Endodermal cell (in vitro differentiated cells): ENCODE data around the gene SOX11. TPM values are rescaled to one million over a fixed set of nuclear protein-coding genes. Genes with fewer than 3 reads are reported as not detected.

Experiments
- DNase-seq: peaks from one replicate; pipeline ENCODE4 v3.0.0-alpha.2; 2017
- H3K27ac ChIP-seq: 2 replicates; pipeline ENCODE4 v1.5.1; 2013; ENCODE audit warnings: mild to moderate bottlenecking, low read depth, low read length, moderate library complexity
- H3K27me3 ChIP-seq: 2 replicates; pipeline ENCODE4 v1.6.1; 2013; ENCODE audit warnings: mild to moderate bottlenecking, low read length, moderate library complexity; ENCODE audit not compliant: insufficient read depth, control insufficient read depth, poor library complexity, severe bottlenecking
- H3K36me3 ChIP-seq: 2 replicates; pipeline ENCODE4 v1.7.0; 2013; ENCODE audit warnings: mild to moderate bottlenecking, low read length, moderate library complexity; ENCODE audit not compliant: control insufficient read depth, insufficient read depth
- H3K4me1 ChIP-seq: one replicate; pipeline ENCODE4 v1.7.0; 2013; ENCODE audit warnings: low read length; ENCODE audit not compliant: control insufficient read depth, insufficient read depth
- H3K4me3 ChIP-seq: 2 replicates; pipeline ENCODE4 v1.5.1; 2013; ENCODE audit warnings: mild to moderate bottlenecking, low read length, moderate library complexity
- H3K9ac ChIP-seq: 2 replicates; pipeline ENCODE4 v1.6.1; 2013; ENCODE audit warnings: mild to moderate bottlenecking, low read length, moderate library complexity; ENCODE audit not compliant: poor library complexity, severe bottlenecking; ENCODE audit errors: extremely low read depth
- H3K9me3 ChIP-seq: 2 replicates; pipeline ENCODE4 v1.6.1; 2013; ENCODE audit warnings: mild to moderate bottlenecking, low read length, moderate library complexity; ENCODE audit not compliant: control insufficient read depth
- H3K27ac Mint-ChIP-seq: 2 replicates; pipeline ENCODE4 v1.8.0; 2020; ENCODE audit warnings: mixed read lengths
- H3K27me3 Mint-ChIP-seq: 2 replicates; pipeline ENCODE4 v1.8.0; 2021; ENCODE audit warnings: mild to moderate bottlenecking, mixed read lengths; ENCODE audit not compliant: insufficient read depth
- H3K36me3 Mint-ChIP-seq: 2 replicates; pipeline ENCODE4 v1.8.0; 2020; ENCODE audit warnings: low read depth, mixed read lengths
- H3K4me1 Mint-ChIP-seq: 2 replicates; pipeline ENCODE4 v1.8.0; 2020; ENCODE audit warnings: mixed read lengths
- H3K4me3 Mint-ChIP-seq: 2 replicates; pipeline ENCODE4 v1.8.0; 2020; ENCODE audit warnings: mild to moderate bottlenecking, moderate library complexity, mixed read lengths
- H3K9me3 Mint-ChIP-seq: 2 replicates; pipeline ENCODE4 v1.8.0; 2020; ENCODE audit warnings: mild to moderate bottlenecking, mixed read lengths
- CTCF ChIP-seq: fragments of 200-600 bp; sonication (generic); conservative IDR thresholded peaks from 2 replicates; pipeline ENCODE4 v1.5.0; 2021; ENCODE audit warnings: antibody characterized with exemption, mild to moderate bottlenecking
- WGBS, 2 experiments: methylation state at CpG; one replicate each; pipeline versions ENCODE4 v1.1.5 to v1.1.7; 2013; ENCODE audit warnings: missing lambda C conversion rate in 2 of 2, mixed read lengths in 1 of 2; ENCODE audit not compliant: insufficient coverage in 1 of 2, insufficient read length in 1 of 2; 5-methylcytosine and 5-hydroxymethylcytosine counted together
- total RNA-seq, 2 donors: library from RNA; stranded (reverse); fragmentation: NEBNext Ultra II Directional in 1 of 2; extraction: Animal tissue kit (Norgen Biotek cat#: 25700) in 1 of 2; gene quantifications; 2 replicates in 1 of 2; 3 replicates in 1 of 2; pipeline ENCODE4 v1.2.1, GENCODE V29; 2021

SOX11 gene
- total RNA-seq, 2 donors from 2014 or later: 35.9 to 48.9 TPM

GRCh38 chr2:5692561-5693286 is 540 bp downstream of the SOX11 start:
- peaks cover 13% of the 10 kb centered on the region for H3K27me3 Mint-ChIP-seq
- H3K27ac Mint-ChIP-seq: peak overlapping the region; percentile 92
- Histone ChIP-seq H3K9ac (peak overlapping the region; percentile 72), H3K27me3 (no peaks in the 10 kb centered on the region), H3K4me1 (peaks cover 4% of the 10 kb centered on the region), H3K4me3 (peak overlapping the region; percentile 99), H3K9me3 (no peaks in the 10 kb centered on the region), H3K36me3 (peaks cover under 1% of the 10 kb centered on the region), H3K27ac (peak overlapping the region; percentile 99)
- WGBS, 2 experiments: 0 to 1% methylated on average over 26 to 65 of the region's 69 CpGs
- peak; percentile 86 for DNase-seq
- no peaks in the 10 kb centered on the region for H3K36me3 Mint-ChIP-seq
- TF ChIP-seq CTCF: no peak
- peak overlapping the region; percentile 94 for H3K4me3 Mint-ChIP-seq
- no peaks in the 10 kb centered on the region for H3K9me3 Mint-ChIP-seq
- peaks cover 18% of the 10 kb centered on the region for H3K4me1 Mint-ChIP-seq

- Mint-ChIP-seq H3K9me3 (no peaks in the 10 kb centered on the region), H3K27me3 (peaks cover 14% of the 10 kb centered on the region), H3K27ac (peak overlapping the region; percentile 81), H3K4me3 (peak overlapping the region; percentile 94), H3K36me3 (no peaks in the 10 kb centered on the region), H3K4me1 (peaks cover 24% of the 10 kb centered on the region)
- peak; percentile 81 for DNase-seq
- H3K9me3 ChIP-seq: no peaks in the 10 kb centered on the region
- H3K27ac ChIP-seq: peak overlapping the region; percentile 99
- H3K27me3 ChIP-seq: no peaks in the 10 kb centered on the region
- peaks cover 7% of the 10 kb centered on the region for H3K36me3 ChIP-seq
- 0% methylated on average over 40 to 102 of the region's 102 CpGs for WGBS, 2 experiments
- peak overlapping the region; percentile 72 for H3K9ac ChIP-seq
- peak; percentile 33 for TF ChIP-seq CTCF
- peak overlapping the region; percentile 99 for H3K4me3 ChIP-seq
- H3K4me1 ChIP-seq: peaks cover 4% of the 10 kb centered on the region
Observed at GRCh38 chr2:5693287-5694201, 1.4 kb downstream of the SOX11 start.

- no peaks in the 10 kb centered on the region for H3K27me3 ChIP-seq
- peak; percentile 70 for DNase-seq
- peaks cover 14% of the 10 kb centered on the region for H3K27me3 Mint-ChIP-seq
- H3K4me1 ChIP-seq: peaks cover 4% of the 10 kb centered on the region
- TF ChIP-seq CTCF: no peak
- no peaks in the 10 kb centered on the region for H3K9me3 ChIP-seq
- no peaks in the 10 kb centered on the region for H3K36me3 Mint-ChIP-seq
- H3K4me1 Mint-ChIP-seq: peaks cover 27% of the 10 kb centered on the region
- H3K27ac ChIP-seq: peak overlapping the region; percentile 80
- peak overlapping the region; percentile 69 for H3K27ac Mint-ChIP-seq
- 0 to 2% methylated on average over 5 to 8 of the region's 9 CpGs for WGBS, 2 experiments
- H3K4me3 Mint-ChIP-seq: peak overlapping the region; percentile 94
- peaks cover 12% of the 10 kb centered on the region for H3K36me3 ChIP-seq
- peak overlapping the region; percentile 72 for H3K9ac ChIP-seq
- no peaks in the 10 kb centered on the region for H3K9me3 Mint-ChIP-seq
- H3K4me3 ChIP-seq: peak overlapping the region; percentile 99
Observed at GRCh38 chr2:5694306-5694705, 2.1 kb downstream of the SOX11 start.
